B cell (primary cell): ENCODE data around the gene LRRC75B.

Source experiments
- CTCF ChIP-seq: fragments of 200-600 bp; IDR thresholded peaks from one replicate; pipeline ENCODE4 v1.8.0; 2022; ENCODE audit warnings: antibody characterized with exemption, mild to moderate bottlenecking
- EZH2 ChIP-seq: IDR thresholded peaks from 2 replicates; pipeline ENCODE4 v1.6.1; 2012; ENCODE audit warnings: borderline replicate concordance, low read depth, mild to moderate bottlenecking, moderate library complexity, low read length; ENCODE audit not compliant: insufficient read depth, poor library complexity, severe bottlenecking

DNA sequence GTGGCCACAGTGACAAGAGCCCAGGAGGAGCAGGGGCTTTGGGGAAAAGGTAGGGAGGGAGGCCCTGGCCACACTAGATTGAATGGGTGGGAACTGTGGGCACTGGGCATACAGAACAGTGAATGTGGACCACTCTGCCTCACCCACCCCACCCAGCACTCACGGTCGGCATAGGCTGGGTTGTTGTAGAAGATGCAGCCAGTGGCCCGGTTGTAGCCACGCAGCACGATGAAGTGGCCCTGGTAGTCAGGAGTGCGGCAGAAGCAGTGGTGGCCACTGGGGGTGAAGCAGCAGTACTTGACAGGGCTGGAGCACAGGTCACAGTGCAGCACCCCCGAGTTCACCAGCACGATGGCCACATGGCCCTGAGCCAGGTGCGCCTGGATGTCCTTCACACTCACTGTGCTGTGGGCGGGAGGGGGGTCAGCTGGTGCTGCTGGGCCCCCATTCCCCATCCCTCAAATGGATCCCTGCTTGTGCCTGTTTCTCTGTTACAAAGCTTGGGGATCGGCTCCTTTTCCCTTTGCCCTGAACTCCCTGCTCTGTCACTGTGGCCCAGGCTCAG lies 49.1 kb downstream of the LRRC75B start:
- no peak for TF ChIP-seq CTCF
- no peak for TF ChIP-seq EZH2
